ENCODE results near the gene ZNF598. TPM values are rescaled to one million over a fixed set of nuclear protein-coding genes. Genes with fewer than 3 reads are reported as not detected.

Gene ZNF598
- total and polyA plus RNA-seq, 2 of the 13 experiments (the other 11 are each of a cell fraction or from before 2014, with no cell fraction given): 13.5 to 14.2 TPM

DNA sequence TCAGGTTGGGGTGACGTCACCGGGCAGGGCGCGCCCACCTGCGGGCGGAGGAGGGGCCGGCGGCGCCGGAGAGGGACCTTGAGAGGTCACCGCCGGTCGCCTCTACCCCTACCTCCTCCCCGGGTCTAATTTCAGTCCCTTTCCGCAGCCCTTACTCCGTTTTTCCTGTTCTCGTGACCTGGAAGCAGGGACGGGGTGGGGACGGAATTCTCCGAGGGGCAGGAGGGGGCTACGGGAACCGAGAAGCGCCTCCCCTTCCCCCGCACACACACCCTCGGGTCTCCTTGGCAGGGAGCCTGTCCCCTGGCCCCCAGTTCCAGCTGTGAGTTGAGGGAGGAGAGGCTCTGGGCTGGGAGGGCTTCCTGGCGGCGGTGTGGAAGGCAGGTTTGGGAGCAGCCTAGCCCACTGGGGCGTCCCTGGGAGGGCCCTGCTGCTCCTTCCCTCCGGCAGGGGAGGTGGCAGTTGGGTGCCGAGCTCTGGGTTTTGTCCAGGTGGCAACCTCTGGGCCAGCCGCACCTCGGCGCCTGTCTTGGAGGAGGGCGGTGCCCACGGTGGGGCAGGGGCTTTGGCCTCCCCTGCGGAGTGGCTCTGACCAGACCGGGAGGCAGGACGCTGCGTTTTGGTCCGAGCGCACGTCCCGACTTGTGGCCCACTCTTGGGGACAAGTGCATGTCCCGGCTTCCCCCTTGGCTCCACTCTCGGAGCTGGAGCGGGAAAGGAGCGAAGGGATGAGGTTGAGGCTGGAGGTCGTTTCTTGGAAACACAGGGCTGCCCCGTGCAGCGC, 19.1 kb downstream of the ZNF598 start (continued):
- TF ChIP-seq ZNF496 (CRISPR knock-in tag; IDR thresholded peaks at IDR 0.05; ENCODE audit: insufficient replicate concordance) (no peak), HOXA9 (CRISPR knock-in tag; IDR thresholded peaks at IDR 0.05; ENCODE audit: borderline replicate concordance) (no peak), RAD51 (IDR thresholded peaks at IDR 0.05; ENCODE audit: borderline replicate concordance) (no peak), ZNF570 (CRISPR knock-in tag; IDR thresholded peaks at IDR 0.05; ENCODE audit: borderline replicate concordance) (no peak), ZNF24 (IDR thresholded peaks at IDR 0.05) (no peak), DNMT3B (CRISPR knock-in tag; conservative IDR thresholded peaks at IDR 0.05) (no peak), FOXA3 (CRISPR knock-in tag; IDR thresholded peaks at IDR 0.05) (0 out of 2 replicates have a peak, but pooled peaks have one; percentile 13), KLF16 (CRISPR knock-in tag; IDR thresholded peaks at IDR 0.05) (no peak), ZBTB21 (CRISPR knock-in tag; IDR thresholded peaks at IDR 0.05) (no peak), NFE2 (CRISPR knock-in tag; IDR thresholded peaks at IDR 0.05) (no peak), ZNF678 (CRISPR knock-in tag; IDR thresholded peaks at IDR 0.05) (no peak), MED1 (CRISPR knock-in tag; IDR thresholded peaks at IDR 0.05) (peak; percentile 11; the same call in 1 of the 2 replicates), ZBTB1 (CRISPR knock-in tag; IDR thresholded peaks at IDR 0.05; ENCODE audit: borderline replicate concordance) (no peak), ZZZ3 (CRISPR knock-in tag; IDR thresholded peaks at IDR 0.05; ENCODE audit: borderline replicate concordance) (no peak), NFE2L2 (IDR thresholded peaks at IDR 0.05; ENCODE audit: low read length) (no peak)
- TF ChIP-seq, protein P1, sequence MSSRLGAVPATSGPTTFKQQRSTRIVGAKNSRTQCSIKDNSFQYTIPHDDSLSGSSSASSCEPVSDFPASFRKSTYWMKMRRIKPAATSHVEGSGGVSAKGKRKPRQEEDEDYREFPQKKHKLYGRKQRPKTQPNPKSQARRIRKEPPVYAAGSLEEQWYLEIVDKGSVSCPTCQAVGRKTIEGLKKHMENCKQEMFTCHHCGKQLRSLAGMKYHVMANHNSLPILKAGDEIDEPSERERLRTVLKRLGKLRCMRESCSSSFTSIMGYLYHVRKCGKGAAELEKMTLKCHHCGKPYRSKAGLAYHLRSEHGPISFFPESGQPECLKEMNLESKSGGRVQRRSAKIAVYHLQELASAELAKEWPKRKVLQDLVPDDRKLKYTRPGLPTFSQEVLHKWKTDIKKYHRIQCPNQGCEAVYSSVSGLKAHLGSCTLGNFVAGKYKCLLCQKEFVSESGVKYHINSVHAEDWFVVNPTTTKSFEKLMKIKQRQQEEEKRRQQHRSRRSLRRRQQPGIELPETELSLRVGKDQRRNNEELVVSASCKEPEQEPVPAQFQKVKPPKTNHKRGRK (CRISPR knock-in tag; IDR thresholded peaks at IDR 0.05): no peak
- TF ChIP-seq, protein P2, sequence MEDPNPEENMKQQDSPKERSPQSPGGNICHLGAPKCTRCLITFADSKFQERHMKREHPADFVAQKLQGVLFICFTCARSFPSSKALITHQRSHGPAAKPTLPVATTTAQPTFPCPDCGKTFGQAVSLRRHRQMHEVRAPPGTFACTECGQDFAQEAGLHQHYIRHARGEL (CRISPR knock-in tag; IDR thresholded peaks at IDR 0.05): no peak
- TF ChIP-seq, protein P3, sequence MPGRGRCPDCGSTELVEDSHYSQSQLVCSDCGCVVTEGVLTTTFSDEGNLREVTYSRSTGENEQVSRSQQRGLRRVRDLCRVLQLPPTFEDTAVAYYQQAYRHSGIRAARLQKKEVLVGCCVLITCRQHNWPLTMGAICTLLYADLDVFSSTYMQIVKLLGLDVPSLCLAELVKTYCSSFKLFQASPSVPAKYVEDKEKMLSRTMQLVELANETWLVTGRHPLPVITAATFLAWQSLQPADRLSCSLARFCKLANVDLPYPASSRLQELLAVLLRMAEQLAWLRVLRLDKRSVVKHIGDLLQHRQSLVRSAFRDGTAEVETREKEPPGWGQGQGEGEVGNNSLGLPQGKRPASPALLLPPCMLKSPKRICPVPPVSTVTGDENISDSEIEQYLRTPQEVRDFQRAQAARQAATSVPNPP (CRISPR knock-in tag; IDR thresholded peaks at IDR 0.05): no peak
- TF ChIP-seq, protein P4, sequence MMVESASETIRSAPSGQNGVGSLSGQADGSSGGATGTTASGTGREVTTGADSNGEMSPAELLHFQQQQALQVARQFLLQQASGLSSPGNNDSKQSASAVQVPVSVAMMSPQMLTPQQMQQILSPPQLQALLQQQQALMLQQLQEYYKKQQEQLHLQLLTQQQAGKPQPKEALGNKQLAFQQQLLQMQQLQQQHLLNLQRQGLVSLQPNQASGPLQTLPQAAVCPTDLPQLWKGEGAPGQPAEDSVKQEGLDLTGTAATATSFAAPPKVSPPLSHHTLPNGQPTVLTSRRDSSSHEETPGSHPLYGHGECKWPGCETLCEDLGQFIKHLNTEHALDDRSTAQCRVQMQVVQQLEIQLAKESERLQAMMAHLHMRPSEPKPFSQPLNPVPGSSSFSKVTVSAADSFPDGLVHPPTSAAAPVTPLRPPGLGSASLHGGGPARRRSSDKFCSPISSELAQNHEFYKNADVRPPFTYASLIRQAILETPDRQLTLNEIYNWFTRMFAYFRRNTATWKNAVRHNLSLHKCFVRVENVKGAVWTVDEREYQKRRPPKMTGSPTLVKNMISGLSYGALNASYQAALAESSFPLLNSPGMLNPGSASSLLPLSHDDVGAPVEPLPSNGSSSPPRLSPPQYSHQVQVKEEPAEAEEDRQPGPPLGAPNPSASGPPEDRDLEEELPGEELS (CRISPR knock-in tag; IDR thresholded peaks at IDR 0.05): no peak
- TF ChIP-seq, protein P5, sequence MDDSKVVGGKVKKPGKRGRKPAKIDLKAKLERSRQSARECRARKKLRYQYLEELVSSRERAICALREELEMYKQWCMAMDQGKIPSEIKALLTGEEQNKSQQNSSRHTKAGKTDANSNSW (CRISPR knock-in tag; IDR thresholded peaks at IDR 0.05; ENCODE audit: borderline replicate concordance): no peak
- TF ChIP-seq, protein P6, sequence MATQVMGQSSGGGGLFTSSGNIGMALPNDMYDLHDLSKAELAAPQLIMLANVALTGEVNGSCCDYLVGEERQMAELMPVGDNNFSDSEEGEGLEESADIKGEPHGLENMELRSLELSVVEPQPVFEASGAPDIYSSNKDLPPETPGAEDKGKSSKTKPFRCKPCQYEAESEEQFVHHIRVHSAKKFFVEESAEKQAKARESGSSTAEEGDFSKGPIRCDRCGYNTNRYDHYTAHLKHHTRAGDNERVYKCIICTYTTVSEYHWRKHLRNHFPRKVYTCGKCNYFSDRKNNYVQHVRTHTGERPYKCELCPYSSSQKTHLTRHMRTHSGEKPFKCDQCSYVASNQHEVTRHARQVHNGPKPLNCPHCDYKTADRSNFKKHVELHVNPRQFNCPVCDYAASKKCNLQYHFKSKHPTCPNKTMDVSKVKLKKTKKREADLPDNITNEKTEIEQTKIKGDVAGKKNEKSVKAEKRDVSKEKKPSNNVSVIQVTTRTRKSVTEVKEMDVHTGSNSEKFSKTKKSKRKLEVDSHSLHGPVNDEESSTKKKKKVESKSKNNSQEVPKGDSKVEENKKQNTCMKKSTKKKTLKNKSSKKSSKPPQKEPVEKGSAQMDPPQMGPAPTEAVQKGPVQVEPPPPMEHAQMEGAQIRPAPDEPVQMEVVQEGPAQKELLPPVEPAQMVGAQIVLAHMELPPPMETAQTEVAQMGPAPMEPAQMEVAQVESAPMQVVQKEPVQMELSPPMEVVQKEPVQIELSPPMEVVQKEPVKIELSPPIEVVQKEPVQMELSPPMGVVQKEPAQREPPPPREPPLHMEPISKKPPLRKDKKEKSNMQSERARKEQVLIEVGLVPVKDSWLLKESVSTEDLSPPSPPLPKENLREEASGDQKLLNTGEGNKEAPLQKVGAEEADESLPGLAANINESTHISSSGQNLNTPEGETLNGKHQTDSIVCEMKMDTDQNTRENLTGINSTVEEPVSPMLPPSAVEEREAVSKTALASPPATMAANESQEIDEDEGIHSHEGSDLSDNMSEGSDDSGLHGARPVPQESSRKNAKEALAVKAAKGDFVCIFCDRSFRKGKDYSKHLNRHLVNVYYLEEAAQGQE (IDR thresholded peaks at IDR 0.05; ENCODE audit: borderline replicate concordance in 1 of 2, low read depth in 1 of 2, low read length in 2 of 2): no peak

Data from HepG2 (cell line).